KMS-11 (cell line): ENCODE measurements around the gene CTNNA1.

Experiments used
- H2AFZ ChIP-seq: fragments of 200-600 bp; sonication (generic); 2 replicates; pipeline ENCODE4 v1.6.1; 2016; ENCODE audit warnings: antibody characterized with exemption, mixed run types, low read depth
- H3K27ac ChIP-seq: fragments of 200-600 bp; sonication (generic); 2 replicates; pipeline ENCODE4 v1.6.1; 2016; ENCODE audit warnings: mild to moderate bottlenecking, mixed run types
- H3K27me3 ChIP-seq: fragments of 200-600 bp; sonication (generic); 2 replicates; pipeline ENCODE4 v1.6.1; 2017; ENCODE audit warnings: mild to moderate bottlenecking, low read depth, mixed run types, moderate library complexity; ENCODE audit not compliant: insufficient read depth
- H3K36me3 ChIP-seq: fragments of 200-600 bp; sonication (generic); 2 replicates; pipeline ENCODE4 v1.6.1; 2017; ENCODE audit warnings: mild to moderate bottlenecking, mixed run types; ENCODE audit not compliant: insufficient read depth
- H3K4me1 ChIP-seq: fragments of 200-600 bp; sonication (generic); 2 replicates; pipeline ENCODE4 v1.6.1; 2016; ENCODE audit warnings: mild to moderate bottlenecking, low read depth, mixed run types; ENCODE audit not compliant: poor library complexity, severe bottlenecking
- H3K4me2 ChIP-seq: fragments of 200-600 bp; sonication (generic); 2 replicates; pipeline ENCODE4 v1.7.0; 2016; ENCODE audit warnings: mild to moderate bottlenecking, mixed run types
- H3K4me3 ChIP-seq: fragments of 200-600 bp; sonication (generic); IDR thresholded peaks from 2 replicates; pipeline ENCODE4 v1.6.1; 2017; ENCODE audit warnings: low read depth, low read length, mixed read lengths; ENCODE audit not compliant: insufficient read depth
- H3K79me2 ChIP-seq: fragments of 200-600 bp; sonication (generic); 2 replicates; pipeline ENCODE4 v1.6.1; 2016; ENCODE audit warnings: low read depth, mixed run types; ENCODE audit not compliant: insufficient read depth
- H3K9ac ChIP-seq: fragments of 200-600 bp; sonication (generic); 2 replicates; pipeline ENCODE4 v1.6.1; 2016; ENCODE audit warnings: mild to moderate bottlenecking, mixed run types
- H4K20me1 ChIP-seq: fragments of 200-600 bp; sonication (generic); 2 replicates; pipeline ENCODE4 v1.6.1; 2016; ENCODE audit warnings: mild to moderate bottlenecking, mixed run types; ENCODE audit not compliant: insufficient read depth
- CTCF ChIP-seq: fragments of 200-600 bp; sonication (generic); conservative IDR thresholded peaks from 2 replicates; pipeline ENCODE4 v1.6.1; 2017; ENCODE audit warnings: low read depth, mild to moderate bottlenecking, antibody characterized with exemption, low read length, moderate library complexity, mixed read lengths

The CTNNA1 gene

GRCh38 chr5:138978581-138978980, 225.4 kb downstream of the CTNNA1 start:
- no peak overlapping the region for H3K9ac ChIP-seq
- no peak overlapping the region for H3K4me2 ChIP-seq
- H3K4me3 ChIP-seq, result no peak overlapping the region
- no peaks in the 10 kb centered on the region for H3K4me1 ChIP-seq
- no peak for TF ChIP-seq CTCF
- no peaks in the 10 kb centered on the region for H3K79me2 ChIP-seq
- H3K27me3 ChIP-seq, result no peaks in the 10 kb centered on the region
- no peak overlapping the region for H2AFZ ChIP-seq
- H4K20me1 ChIP-seq, result no peaks in the 10 kb centered on the region
- H3K36me3 ChIP-seq, result no peaks in the 10 kb centered on the region
- no peak overlapping the region for H3K27ac ChIP-seq

- no peak for TF ChIP-seq CTCF
- no peak overlapping the region for H2AFZ ChIP-seq
- H3K4me3 ChIP-seq, result no peak overlapping the region
- H4K20me1 ChIP-seq, result no peaks in the 10 kb centered on the region
- H3K27ac ChIP-seq, result no peak overlapping the region
- no peaks in the 10 kb centered on the region for H3K79me2 ChIP-seq
- no peaks in the 10 kb centered on the region for H3K4me1 ChIP-seq
- no peaks in the 10 kb centered on the region for H3K27me3 ChIP-seq
- H3K36me3 ChIP-seq, result no peaks in the 10 kb centered on the region
- H3K9ac ChIP-seq, result no peak overlapping the region
- no peak overlapping the region for H3K4me2 ChIP-seq
These were observed 226.6 kb downstream of the CTNNA1 start for GRCh38 chr5:138979684-138980280.

- H4K20me1 ChIP-seq, result no peaks in the 10 kb centered on the region
- no peak for TF ChIP-seq CTCF
- no peak overlapping the region for H2AFZ ChIP-seq
- H3K79me2 ChIP-seq, result no peaks in the 10 kb centered on the region
- H3K27me3 ChIP-seq, result no peaks in the 10 kb centered on the region
- no peak overlapping the region for H3K4me2 ChIP-seq
- H3K4me3 ChIP-seq, result no peak overlapping the region
- H3K36me3 ChIP-seq, result no peaks in the 10 kb centered on the region
- no peak overlapping the region for H3K9ac ChIP-seq
- no peaks in the 10 kb centered on the region for H3K4me1 ChIP-seq
- no peak overlapping the region for H3K27ac ChIP-seq
These were observed 227.2 kb downstream of the CTNNA1 start for GRCh38 chr5:138980441-138980840.

GRCh38 chr5:138981131-138981530, 227.9 kb downstream of the CTNNA1 start:
- Histone ChIP-seq H3K4me2 (no peak overlapping the region), H3K27ac (no peak overlapping the region), H4K20me1 (no peaks in the 10 kb centered on the region), H3K79me2 (no peaks in the 10 kb centered on the region), H2AFZ (no peak overlapping the region), H3K36me3 (no peaks in the 10 kb centered on the region), H3K4me3 (no peak overlapping the region), H3K27me3 (no peaks in the 10 kb centered on the region), H3K4me1 (no peaks in the 10 kb centered on the region), H3K9ac (no peak overlapping the region)
- TF ChIP-seq CTCF, result no peak
